K562 (cell line): ENCODE results near the gene PLCG2. TPM values are rescaled to one million over a fixed set of nuclear protein-coding genes. Genes with fewer than 3 reads are reported as not detected.

Experiments
- ATAC-seq: fragments of 200-7000 bp; cut with Tn5 transposase; 3 replicates; pipeline ENCODE4 v1.9.1; 2020; ENCODE audit warnings: moderate library complexity
- BruUV-seq: library from RNA; stranded (reverse); fragments of 400-500 nt; replicated peaks from 2 replicates; lab custom pipeline; 2021; lab: Mats Ljungman, UMichigan
- CTCF ChIA-PET: fragments of 300-600 bp; formaldehyde crosslinking; extraction: SDS; loops from one replicate; lab custom pipeline; 2021; ENCODE audit warnings: low intra/inter-chr PET ratio; lab: Yijun Ruan, JAX
- POLR2A ChIA-PET: fragments of 300-600, 350-650 bp; sonication (Branson Sonifier 250); formaldehyde crosslinking; extraction: SDS; loops from one replicate; lab custom pipeline; 2021; ENCODE audit warnings: antibody characterized with exemption, inconsistent platforms; lab: Yijun Ruan, JAX
- DNase-seq, 4 experiments: peaks; one replicate each; pipeline versions ENCODE4 v3.0.0 to v3.0.0-alpha.2; 2011 to 2018; ENCODE audit warnings: low spot score in 3 of 4, mixed read lengths in 3 of 4; ENCODE audit errors: extremely low read depth in 1 of 4
- FAIRE-seq: peaks from 2 replicates; lab custom pipeline; 2011; peaks lifted over from hg19 to GRCh38; lab: Jason Lieb, UNC
- H2AFZ ChIP-seq: 2 replicates; pipeline ENCODE4 v1.6.0; 2011; ENCODE audit warnings: low read depth, low read length, control low read depth, inconsistent platforms
- H3K27ac ChIP-seq: fragments of 200-600 bp; 3 replicates; pipeline ENCODE4 v1.8.0; 2011; ENCODE audit warnings: low read depth, mild to moderate bottlenecking, control low read depth, inconsistent platforms, low read length, moderate library complexity, mixed read lengths; ENCODE audit errors: extremely low read depth
- H3K27me3 ChIP-seq, 2 experiments: fragments of 300-600 bp in 1 of 2; 2 replicates in 1 of 2; 3 replicates in 1 of 2; pipeline versions ENCODE4 v1.6.0 to v1.8.0; 2011; ENCODE audit warnings: inconsistent platforms in 2 of 2, low read length in 2 of 2, mild to moderate bottlenecking in 1 of 2, mixed read lengths in 1 of 2, moderate library complexity in 1 of 2; ENCODE audit not compliant: control insufficient read depth in 2 of 2, insufficient read depth in 2 of 2
- H3K36me3 ChIP-seq: fragments of 300-600 bp; 3 replicates; pipeline ENCODE4 v1.8.0; 2011; ENCODE audit warnings: mild to moderate bottlenecking, low read length, inconsistent platforms; ENCODE audit not compliant: control insufficient read depth, insufficient read depth
- H3K4me1 ChIP-seq, 2 experiments: fragments of 200-600 bp in 1 of 2; replicated peaks in 1 of 2; 2 replicates in 1 of 2; 3 replicates in 1 of 2; pipeline versions ENCODE4 v1.5.1 to v1.8.0; 2011; ENCODE audit warnings: inconsistent platforms in 2 of 2, low read length in 2 of 2, mild to moderate bottlenecking in 1 of 2, mixed read lengths in 1 of 2, moderate library complexity in 1 of 2; ENCODE audit not compliant: control insufficient read depth in 2 of 2, insufficient read depth in 2 of 2
- H3K4me2 ChIP-seq: 2 replicates; pipeline ENCODE4 v1.6.1; 2011; ENCODE audit warnings: low read length, control low read depth, inconsistent platforms, mixed read lengths; ENCODE audit not compliant: insufficient read depth
- H3K4me3 ChIP-seq: fragments of 200-600 bp; sonication (generic), shearing (Covaris generic); 2 replicates; pipeline ENCODE4 v1.5.1; 2016; ENCODE audit warnings: control low read depth, inconsistent platforms
- H3K79me2 ChIP-seq: fragments of 200-600 bp; 3 replicates; pipeline ENCODE4 v1.8.0; 2011; ENCODE audit warnings: low read length, inconsistent platforms; ENCODE audit not compliant: control insufficient read depth, insufficient read depth
- H3K9ac ChIP-seq, 2 experiments: 2 replicates each; pipeline versions ENCODE4 v1.6.0 to v1.6.1; 2011; ENCODE audit warnings: low read depth in 2 of 2, low read length in 2 of 2, control low read depth in 1 of 2, inconsistent platforms in 1 of 2, mild to moderate bottlenecking in 1 of 2, mixed read lengths in 1 of 2; ENCODE audit not compliant: insufficient read depth in 1 of 2
- H3K9me1 ChIP-seq: one replicate; pipeline ENCODE4 v1.6.0; 2011; ENCODE audit warnings: inconsistent platforms, mild to moderate bottlenecking, low read length, moderate library complexity; ENCODE audit not compliant: control insufficient read depth, insufficient read depth
- H3K9me3 ChIP-seq: replicated peaks from 2 replicates; pipeline ENCODE4 v1.5.1; 2011; ENCODE audit warnings: low read depth, low read length, inconsistent platforms; ENCODE audit not compliant: control insufficient read depth, insufficient read depth
- H4K20me1 ChIP-seq: replicated peaks from 2 replicates; pipeline ENCODE4 v1.6.1; 2011; ENCODE audit warnings: low read length, inconsistent platforms, mixed read lengths; ENCODE audit not compliant: control insufficient read depth, insufficient read depth
- MEIS2 ChIP-seq: fragments of 450-650 bp; IDR thresholded peaks from 2 replicates; pipeline ENCODE4 v1.6.1; 2014; ENCODE audit warnings: mild to moderate bottlenecking; ENCODE audit not compliant: partially characterized antibody
- NFIX ChIP-seq: fragments of 250-450 bp; sonication (Bioruptor Pico); IDR thresholded peaks from 2 replicates; pipeline ENCODE4 v1.4.0; 2020; ENCODE audit warnings: low read depth, mild to moderate bottlenecking, moderate library complexity
- SAP30 ChIP-seq: fragments of 200-600 bp; sonication (generic); IDR thresholded peaks from 2 replicates; pipeline ENCODE4 v1.6.1; 2012; ENCODE audit warnings: borderline replicate concordance, low read depth, mild to moderate bottlenecking, moderate library complexity, low read length, control low read depth, inconsistent platforms; ENCODE audit not compliant: insufficient read depth, poor library complexity, severe bottlenecking
- ZNF785 ChIP-seq: fragments of 250-450 bp; sonication (Bioruptor Pico); IDR thresholded peaks from 2 replicates; pipeline ENCODE4 v1.4.0; 2020; ENCODE audit warnings: mild to moderate bottlenecking
- WGBS: fragments of 100-300 bp; shearing (Covaris generic); methylation state at CpG from one replicate; pipeline ENCODE4 v1.1.6; 2016; ENCODE audit warnings: low coverage, mixed read lengths; ENCODE audit not compliant: insufficient coverage; ENCODE audit errors: missing lambda C conversion rate; 5-methylcytosine and 5-hydroxymethylcytosine counted together
- in situ Hi-C: fragments of 300-500 bp; cut with MboI; formaldehyde crosslinking; loops from 4 replicates; pipeline ENCODE4 v1.15.0; 2018; ENCODE audit warnings: inconsistent platforms, mixed read lengths
- intact Hi-C: fragments of 100-400 bp; cut with micrococcal nuclease; formaldehyde crosslinking; loops from 2 replicates; pipeline ENCODE4 v1.14.2; 2022
- polyA plus RNA-seq, 8 experiments: library from polyadenylated mRNA; depleted of rRNA in 4 of 8; stranded (reverse) in 5 of 8; unstranded in 3 of 8; fragments of >200 nt; fragmentation: Nextera tagmentation in 2 of 8; fragmentation: Illumina TruSeq in 1 of 8; extraction: Ambion mirVana in 2 of 8; extraction: Trizol in 1 of 8; gene quantifications; 2 replicates each; pipeline versions ENCODE4 v1.2.1 to v1.2.3, GENCODE V29; 2011 to 2014; ENCODE audit warnings: inconsistent platforms in 1 of 8, missing spikeins in 1 of 8
- total RNA-seq, 7 experiments: library from RNA; depleted of rRNA in 6 of 7; stranded (reverse); fragments of >200 nt in 6 of 7; fragmentation: Illumina TruSeq in 2 of 7; extraction: Trizol in 2 of 7; gene quantifications; 2 replicates each; pipeline versions ENCODE4 v1.2.1 to v1.2.3, GENCODE V29; 2011 to 2021; ENCODE audit warnings: low replicate concordance in 1 of 7

The PLCG2 gene
- total and polyA plus RNA-seq, 9 of the 15 experiments (the other 6 are each of a cell fraction or from before 2014, with no cell fraction given) = 0.94 to 7.1 (median 3.1) TPM

DNA sequence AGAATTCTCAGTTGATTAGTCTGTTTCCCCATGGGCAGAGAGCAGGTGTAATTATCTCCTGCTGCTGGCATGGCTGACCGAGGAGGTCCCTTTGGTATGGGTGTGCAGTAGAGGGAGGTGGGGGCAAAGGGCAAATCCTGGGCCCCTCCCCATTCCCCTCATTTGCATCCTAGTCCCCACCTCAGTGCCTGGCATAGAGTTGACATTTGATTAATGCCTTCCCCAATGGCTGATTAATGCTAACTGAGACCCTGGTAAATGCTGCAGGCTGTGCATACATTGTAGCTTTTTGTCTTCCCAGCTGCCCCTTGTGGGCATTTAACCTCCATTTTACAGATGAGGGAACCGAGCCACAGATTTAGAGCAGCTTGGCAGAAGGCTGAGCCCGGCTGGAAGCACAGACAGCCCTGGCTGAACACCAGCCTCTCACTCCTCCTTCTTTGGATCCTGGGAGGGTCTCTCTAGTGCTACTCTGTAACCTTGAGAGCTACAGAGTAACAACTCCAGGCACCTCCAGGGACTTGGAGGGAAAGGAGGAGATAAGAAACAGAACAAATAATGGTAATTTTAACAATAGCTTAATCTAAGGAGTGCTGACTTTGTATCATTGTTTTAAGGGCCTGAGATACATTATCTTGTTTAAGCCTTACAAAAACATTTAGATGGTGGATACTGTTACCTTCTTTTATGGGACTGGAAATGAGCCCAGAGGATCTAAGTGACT, 5.1 kb downstream of the PLCG2 start:
- WGBS = 4% methylated on average over 3 of the region's 3 CpGs
- H3K4me3 ChIP-seq = no peak overlapping the region
- no peaks in the 10 kb centered on the region for H4K20me1 ChIP-seq
- no peaks in the 10 kb centered on the region for H3K36me3 ChIP-seq
- CTCF ChIA-PET = no interaction called here
- H2AFZ ChIP-seq = no peak overlapping the region
- intact Hi-C loops = loop anchor here (5.0 kb wide), 1 partner anchor 88 kb away; no protein-coding TSS in a partner anchor
- peaks cover 3 to 11% of the 10 kb centered on the region in 2 experiments; a peak in 4 of 5 replicates for H3K4me1 ChIP-seq
- POLR2A ChIA-PET = no interaction called here
- in situ Hi-C loops = no loop called here
- no peaks in the 10 kb centered on the region for H3K9me1 ChIP-seq
- BruUV-seq = no TSS peak
- H3K27me3 ChIP-seq = peaks cover 16 to 41% of the 10 kb centered on the region in 2 experiments
- ATAC-seq (no peak), FAIRE-seq (no peak), DNase-seq (no peak)
- no peak overlapping the region for H3K27ac ChIP-seq
- H3K4me2 ChIP-seq = no peak overlapping the region
- TF ChIP-seq MEIS2 = peak; percentile 14
- TF ChIP-seq SAP30 = no peak
- TF ChIP-seq ZNF785 (CRISPR knock-in tag) = no peak
- no peak for TF ChIP-seq NFIX
- H3K9me3 ChIP-seq = no peaks in the 10 kb centered on the region
- no peak overlapping the region for H3K9ac ChIP-seq
- no peaks in the 10 kb centered on the region for H3K79me2 ChIP-seq
